KOPT-K1 (cell line): Measurements from ENCODE around the gene HID1.
"Not testable (repeated sequence)": the region's sequence is repeated elsewhere in the genome, so short reads cannot be mapped to it uniquely, and the experiment has no call there.

Experiments used
- H3K27ac ChIP-seq: fragments of 200-600 bp; sonication (generic); 2 replicates; pipeline ENCODE4 v1.5.1; 2016; ENCODE audit warnings: antibody characterized with exemption, mild to moderate bottlenecking, low read depth, low read length; ENCODE audit not compliant: poor library complexity, severe bottlenecking
- H3K36me3 ChIP-seq: fragments of 200-600 bp; sonication (generic); 2 replicates; pipeline ENCODE4 v1.5.1; 2017; ENCODE audit warnings: antibody characterized with exemption, mild to moderate bottlenecking, low read length, moderate library complexity; ENCODE audit not compliant: insufficient read depth
- H3K9me3 ChIP-seq: fragments of 200-600 bp; sonication (generic); 2 replicates; pipeline ENCODE4 v1.5.1; 2017; ENCODE audit warnings: antibody characterized with exemption, low read length, mild to moderate bottlenecking; ENCODE audit not compliant: insufficient read depth, poor library complexity, severe bottlenecking

The HID1 gene

DNA sequence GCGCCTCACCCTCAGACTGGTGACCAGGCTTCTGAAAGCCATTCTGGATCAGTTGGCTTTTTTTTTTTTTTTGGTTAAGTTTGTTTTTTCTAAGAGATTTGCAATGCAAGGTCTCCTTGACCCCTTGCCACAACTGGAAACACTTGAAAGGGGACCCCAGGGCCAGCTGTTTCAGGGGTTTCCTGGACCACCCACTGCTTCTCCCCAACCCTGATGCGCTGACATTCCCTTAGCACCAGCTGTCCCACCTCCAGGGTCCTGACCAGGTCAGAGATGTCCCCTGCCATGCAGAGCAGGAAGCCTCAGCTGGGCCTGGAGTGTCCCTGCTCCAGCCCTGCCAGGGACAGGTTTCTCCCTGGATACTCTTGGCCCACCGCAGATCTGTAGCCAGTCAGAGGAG, 31.8 kb upstream of the HID1 start:
- Histone ChIP-seq H3K36me3 (no peaks in the 10 kb centered on the region), H3K27ac (no peak overlapping the region), H3K9me3 (no peaks in the 10 kb centered on the region)

DNA sequence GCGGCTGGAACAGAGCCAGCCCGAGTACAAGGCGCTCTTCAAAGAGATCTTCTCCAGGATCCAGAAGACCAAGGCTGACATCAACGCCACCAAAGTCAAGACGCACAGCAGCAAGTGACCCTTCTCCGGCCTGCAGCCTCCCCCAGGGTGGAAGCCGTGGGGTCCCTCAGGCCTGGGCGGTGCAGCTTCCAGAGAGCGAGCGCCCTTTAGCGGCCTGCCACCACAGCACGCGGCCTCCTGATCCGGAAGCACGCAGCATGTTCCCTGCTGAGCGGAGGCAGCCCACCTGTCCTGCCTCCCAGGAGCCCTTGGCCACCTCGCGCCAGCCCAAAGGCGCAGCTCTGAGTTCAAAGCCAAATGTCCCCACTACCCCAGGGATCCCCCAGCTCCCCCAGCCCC, 31.4 kb upstream of the HID1 start:
- Histone ChIP-seq H3K27ac (no peak overlapping the region), H3K36me3 (no peaks in the 10 kb centered on the region)

DNA sequence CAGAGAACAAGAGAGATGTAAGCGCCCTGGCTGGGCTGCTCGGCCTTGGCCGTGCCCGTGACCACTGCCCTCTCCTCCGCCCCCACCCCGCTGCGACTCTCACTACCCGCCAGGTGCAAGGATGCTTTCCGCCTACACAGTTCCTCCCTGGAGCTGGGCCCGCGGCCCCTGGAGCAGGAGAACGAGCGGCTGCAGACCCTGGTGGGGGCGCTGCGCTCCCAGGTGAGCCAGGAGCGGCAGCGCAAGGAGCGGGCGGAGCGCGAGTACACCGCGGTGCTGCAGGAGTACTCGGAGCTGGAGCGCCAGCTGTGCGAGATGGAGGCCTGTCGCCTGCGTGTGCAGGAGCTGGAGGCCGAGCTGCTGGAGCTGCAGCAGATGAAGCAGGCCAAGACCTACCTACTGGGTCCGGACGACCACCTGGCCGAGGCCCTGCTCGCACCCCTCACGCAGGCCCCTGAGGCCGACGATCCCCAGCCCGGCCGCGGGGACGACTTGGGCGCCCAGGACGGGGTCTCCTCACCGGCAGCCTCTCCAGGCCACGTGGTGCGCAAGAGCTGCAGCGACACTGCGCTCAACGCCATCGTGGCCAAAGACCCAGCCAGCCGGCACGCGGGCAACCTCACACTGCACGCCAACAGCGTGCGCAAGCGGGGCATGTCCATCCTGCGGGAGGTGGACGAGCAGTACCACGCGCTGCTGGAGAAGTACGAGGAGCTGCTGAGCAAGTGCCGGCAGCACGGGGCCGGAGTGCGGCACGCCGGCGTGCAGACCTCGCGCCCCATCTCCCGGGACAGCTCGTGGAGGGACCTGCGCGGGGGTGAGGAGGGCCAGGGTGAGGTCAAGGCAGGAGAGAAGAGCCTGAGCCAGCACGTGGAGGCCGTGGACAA, 30.8 kb upstream of the HID1 start:
- H3K27ac ChIP-seq, result no peak overlapping the region
- H3K9me3 ChIP-seq, result no peaks in the 10 kb centered on the region
- no peaks in the 10 kb centered on the region for H3K36me3 ChIP-seq

More for the DNA sequence above, 31.4 kb upstream of the HID1 start:
- H3K9me3 ChIP-seq, result no peaks in the 10 kb centered on the region

DNA sequence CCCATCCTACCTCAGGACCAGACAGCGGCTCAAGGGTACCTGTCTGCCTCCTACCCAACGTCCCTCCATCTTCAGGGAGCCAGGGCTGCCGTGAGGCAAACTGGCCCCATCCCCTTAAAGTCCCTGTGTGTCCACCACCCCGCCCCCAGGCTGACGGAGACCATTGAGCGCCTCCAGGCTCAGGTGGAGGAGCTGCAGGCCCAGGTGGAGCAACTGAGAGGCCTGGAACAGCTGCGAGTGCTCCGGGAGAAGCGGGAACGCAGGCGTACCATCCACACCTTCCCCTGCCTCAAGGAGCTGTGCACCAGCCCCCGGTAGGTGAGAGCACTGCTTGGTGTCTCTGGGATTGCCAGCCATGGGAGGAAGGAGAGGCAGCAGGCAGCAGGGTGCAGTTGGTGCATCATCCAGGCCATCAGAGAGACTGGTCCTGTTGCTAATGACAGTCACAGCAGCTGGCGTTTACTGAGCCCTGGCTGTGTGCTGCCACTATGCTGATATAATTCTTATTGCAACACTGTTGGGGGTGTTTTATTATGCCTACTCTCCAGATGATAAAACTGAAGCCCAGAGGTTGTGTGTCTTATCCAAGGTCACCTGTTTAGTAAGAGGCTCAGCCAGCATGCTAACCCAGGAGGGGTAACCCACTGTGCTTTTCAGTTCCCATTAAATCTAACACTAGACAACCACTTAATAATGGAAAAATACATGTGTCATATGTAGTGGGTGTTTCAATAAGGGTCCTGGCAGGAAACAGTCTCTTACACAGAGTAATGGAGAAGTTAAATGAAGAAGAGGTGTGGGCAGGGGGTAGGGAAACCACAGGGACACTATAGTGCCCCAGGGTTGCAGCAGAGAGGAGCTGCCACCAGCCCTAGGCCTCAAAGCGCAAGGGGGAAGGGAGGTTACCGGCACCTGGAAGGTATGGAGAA, 29.6 kb upstream of the HID1 start:
- Histone ChIP-seq H3K27ac (no peak overlapping the region), H3K9me3 (no peaks in the 10 kb centered on the region), H3K36me3 (no peaks in the 10 kb centered on the region)

DNA sequence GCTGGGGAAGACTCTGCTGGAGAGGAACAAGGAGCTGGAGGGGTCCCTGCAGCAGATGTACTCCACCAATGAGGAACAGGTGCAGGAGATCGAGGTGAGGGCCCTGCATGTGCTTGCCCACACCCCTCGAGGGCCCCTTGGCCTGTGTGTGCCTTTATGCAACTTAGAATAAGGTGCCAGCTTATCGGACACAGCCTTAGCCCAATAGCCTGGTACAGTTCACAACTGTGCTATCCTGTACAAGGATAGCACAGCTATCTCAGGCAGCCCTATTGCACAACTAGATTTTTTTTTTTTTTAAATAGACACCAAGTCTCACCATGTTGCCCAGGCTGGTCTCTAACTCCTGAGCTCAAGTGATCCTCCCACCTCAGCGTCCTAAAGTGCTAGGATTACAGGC, 27.0 kb upstream of the HID1 start:
- Histone ChIP-seq H3K9me3 (no peaks in the 10 kb centered on the region), H3K27ac (no peak overlapping the region), H3K36me3 (no peaks in the 10 kb centered on the region)

DNA sequence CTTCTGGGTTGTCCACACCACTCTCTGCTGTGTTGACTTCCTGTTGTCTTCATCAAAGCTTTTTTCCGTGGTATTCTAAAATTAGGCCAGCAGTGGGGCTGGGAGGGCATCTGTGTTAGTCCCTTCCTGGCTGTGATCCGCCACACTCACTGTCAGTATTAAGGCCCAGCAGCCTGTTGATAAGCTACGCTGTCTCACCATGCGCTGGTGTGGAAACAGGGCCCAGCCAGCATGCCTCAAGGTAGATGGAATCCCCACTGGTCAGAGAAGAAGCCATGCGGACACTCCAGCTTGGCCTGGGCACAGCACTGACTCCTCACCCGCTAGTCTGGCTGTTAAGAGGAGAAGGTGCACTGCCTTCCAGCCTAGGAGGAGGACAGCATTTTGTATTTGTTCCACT, 26.2 kb upstream of the HID1 start:
- no peaks in the 10 kb centered on the region for H3K36me3 ChIP-seq
- no peak overlapping the region for H3K27ac ChIP-seq
- H3K9me3 ChIP-seq, result no peaks in the 10 kb centered on the region

DNA sequence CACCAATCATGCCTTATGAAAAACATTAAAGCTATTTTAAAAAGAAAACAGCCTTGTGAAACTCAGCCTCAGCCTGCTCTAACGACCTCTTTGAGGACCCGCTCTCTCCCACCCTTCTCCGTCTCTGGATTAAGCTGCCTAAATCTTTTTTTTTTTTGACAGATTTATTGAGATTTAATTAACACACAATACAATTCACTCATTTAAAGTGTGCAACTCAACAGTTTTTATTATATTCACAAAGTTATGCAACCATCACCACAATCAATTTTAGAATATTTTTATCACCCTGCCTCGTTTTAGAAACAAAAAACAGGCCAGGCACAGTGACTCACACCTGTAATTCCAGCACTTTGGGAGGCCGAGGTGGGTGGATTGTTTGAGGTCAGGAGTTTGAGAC, 23.3 kb upstream of the HID1 start:
- H3K36me3 ChIP-seq, result no peaks in the 10 kb centered on the region
- no peak overlapping the region for H3K27ac ChIP-seq
- no peaks in the 10 kb centered on the region for H3K9me3 ChIP-seq

DNA sequence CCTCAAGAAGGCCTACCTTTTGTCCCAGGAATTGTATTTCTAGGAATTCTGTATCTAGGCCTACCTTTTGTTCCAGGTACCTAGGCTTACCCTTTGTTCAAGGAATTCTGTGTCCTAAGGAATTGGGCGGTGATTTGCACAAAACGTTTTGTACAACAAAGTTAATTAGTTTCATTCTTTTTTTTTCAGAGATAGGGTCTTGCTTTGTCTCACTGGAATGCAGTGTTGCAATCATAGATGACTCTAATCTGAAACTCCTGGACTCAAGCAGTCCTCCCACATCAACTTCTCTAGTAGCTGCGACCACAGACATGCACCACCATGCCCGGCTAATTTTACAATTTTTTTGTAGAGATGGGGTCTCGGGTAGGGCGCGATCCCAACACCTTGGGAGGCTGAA, 21.9 kb upstream of the HID1 start:
- Histone ChIP-seq H3K36me3 (no peaks in the 10 kb centered on the region), H3K9me3 (no peaks in the 10 kb centered on the region), H3K27ac (no peak overlapping the region)

DNA sequence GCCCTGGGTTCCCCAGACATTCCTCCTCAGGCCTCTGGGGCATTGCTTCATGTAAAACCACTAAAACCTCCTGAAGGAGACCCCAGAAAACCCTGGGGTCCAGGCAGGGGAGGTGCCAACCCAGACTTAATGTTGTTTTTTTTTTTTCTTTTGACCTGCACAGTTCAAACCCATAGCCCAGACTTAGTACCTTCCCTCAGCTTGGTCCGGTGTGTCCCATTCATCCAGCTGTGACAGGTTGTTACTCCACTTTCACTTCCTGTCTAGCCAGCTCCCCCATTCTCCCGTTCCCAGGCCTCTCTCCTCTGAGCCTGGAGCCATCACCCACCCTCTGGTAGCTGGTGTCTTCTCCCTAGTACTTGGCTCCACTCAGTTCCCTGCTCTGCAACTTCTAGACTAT, 19.7 kb upstream of the HID1 start:
- Histone ChIP-seq H3K27ac (no peak overlapping the region), H3K9me3 (no peaks in the 10 kb centered on the region), H3K36me3 (no peaks in the 10 kb centered on the region)

DNA sequence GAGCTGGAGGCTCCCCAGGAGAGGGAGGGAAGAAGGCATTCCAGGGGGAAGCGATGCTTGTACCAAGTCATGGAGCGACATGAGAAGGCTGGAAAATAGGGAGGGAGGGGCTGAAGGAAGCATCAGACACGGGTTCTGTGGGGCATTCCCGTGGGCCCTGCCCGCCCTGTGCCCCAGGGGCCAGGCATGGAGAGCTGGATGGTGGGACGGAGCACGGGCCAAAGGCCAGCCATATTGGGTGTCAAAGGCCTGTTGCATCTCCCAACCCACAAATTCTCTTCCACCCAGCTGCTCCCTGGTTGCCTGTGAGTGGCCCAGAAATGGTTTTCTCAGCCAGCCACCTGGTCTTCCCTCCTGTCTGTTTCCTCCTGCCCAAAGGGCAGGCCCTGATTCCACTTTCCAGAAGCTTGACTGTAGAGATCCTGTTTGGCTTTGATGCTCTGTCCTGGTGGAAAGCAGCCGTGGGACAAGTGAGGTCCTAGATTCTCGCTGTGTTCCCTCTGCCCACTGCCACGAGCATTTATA, 18.1 kb upstream of the HID1 start:
- no peaks in the 10 kb centered on the region for H3K36me3 ChIP-seq
- no peaks in the 10 kb centered on the region for H3K9me3 ChIP-seq
- H3K27ac ChIP-seq, result no peak overlapping the region

DNA sequence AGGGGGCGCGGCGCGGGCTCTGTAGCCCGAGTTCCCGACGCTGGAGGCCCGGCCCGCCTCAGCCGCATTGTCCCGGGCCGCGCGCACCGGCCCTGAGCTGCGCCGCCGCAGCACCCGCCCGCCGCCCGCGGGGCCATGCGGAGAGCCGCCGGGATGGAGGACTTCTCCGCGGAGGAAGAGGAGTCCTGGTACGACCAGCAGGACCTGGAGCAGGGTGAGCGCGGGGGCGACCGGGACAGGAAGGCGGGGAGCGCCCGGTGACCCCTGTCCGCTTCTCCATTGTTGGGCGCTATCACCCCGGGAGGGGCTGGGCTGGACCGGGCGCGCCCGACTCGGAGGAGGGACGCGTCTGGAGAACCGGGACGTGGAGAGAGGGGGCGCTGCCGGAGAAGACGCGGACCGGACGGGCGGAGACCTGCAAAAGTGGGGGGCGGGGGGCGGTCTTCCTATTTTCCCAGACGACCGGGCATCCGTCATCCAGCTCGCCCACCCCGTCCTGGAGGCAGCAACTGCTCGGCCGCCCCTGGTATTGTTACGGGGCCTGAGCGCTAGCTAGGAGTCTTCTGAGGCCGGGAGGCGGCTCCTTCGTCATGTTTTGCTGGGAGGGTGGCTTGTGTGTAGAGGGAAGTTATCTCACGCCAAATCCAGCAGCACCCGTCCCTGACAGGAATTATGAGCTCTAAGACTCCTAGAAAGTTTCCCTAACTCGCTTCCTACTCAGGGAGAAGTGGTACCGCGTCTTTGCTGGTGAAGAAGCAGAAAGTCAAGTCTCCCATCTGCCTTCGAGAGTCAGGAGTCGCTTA, 15.6 kb upstream of the HID1 start:
- no peaks in the 10 kb centered on the region for H3K9me3 ChIP-seq
- H3K27ac ChIP-seq, result no peak overlapping the region

DNA sequence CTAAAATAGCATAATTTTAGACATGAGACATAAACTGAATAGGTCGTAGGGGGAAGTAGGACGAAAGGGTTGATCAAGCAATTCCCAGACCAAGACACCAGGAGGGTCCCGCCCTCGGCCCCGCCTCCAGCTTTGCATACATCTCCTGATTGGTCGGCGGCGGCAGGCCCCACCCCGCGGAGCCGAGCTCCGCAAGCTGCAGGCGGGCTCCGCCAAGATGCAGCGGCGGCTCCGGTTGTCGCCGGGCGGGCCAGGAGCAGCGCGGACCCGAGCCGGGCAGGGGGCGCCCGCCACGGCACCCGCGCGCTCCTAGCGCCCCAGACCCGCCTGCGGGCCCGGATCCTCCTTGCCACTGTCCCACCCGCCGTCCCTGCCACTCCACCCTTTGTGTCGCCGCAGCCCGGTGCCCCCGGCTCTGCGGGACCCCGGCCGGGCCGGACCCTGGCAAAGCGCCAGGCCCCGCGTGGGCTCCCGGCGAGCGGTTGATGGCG, 14.9 kb upstream of the HID1 start, which contains the start of gene CDR2L:
Gene CDR2L (plus strand): TSS at position 215 of the 491 bp plus-strand sequence. CDS start 412 bp downstream, outside the sequence.
- H3K36me3 ChIP-seq, result no peaks in the 10 kb centered on the region
- no peaks in the 10 kb centered on the region for H3K9me3 ChIP-seq
- no peak within 1 kb of the TSS for H3K27ac ChIP-seq

More for the DNA sequence above, 15.6 kb upstream of the HID1 start:
- no peaks in the 10 kb centered on the region for H3K36me3 ChIP-seq

DNA sequence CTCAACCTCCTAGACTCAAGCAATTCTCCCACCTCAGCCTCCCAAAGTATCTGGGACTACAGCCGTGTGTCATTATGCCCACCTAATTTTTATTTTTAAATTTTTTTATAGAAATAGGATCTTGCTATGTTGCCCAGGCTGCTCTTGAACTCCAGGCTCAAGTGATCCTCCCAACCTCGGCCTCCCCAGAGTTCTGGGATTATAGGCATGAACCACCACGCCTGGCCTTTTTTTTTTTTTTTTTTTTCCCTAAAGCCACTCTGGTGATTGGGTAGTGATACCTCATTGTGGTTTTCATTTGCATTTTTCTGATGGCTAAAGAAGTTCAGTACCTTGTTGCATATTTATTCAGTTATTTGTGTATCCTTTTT, 13.6 kb upstream of the HID1 start:
- no peak overlapping the region for H3K27ac ChIP-seq
- H3K36me3 ChIP-seq, result no peaks in the 10 kb centered on the region
- H3K9me3 ChIP-seq, result no peaks in the 10 kb centered on the region

DNA sequence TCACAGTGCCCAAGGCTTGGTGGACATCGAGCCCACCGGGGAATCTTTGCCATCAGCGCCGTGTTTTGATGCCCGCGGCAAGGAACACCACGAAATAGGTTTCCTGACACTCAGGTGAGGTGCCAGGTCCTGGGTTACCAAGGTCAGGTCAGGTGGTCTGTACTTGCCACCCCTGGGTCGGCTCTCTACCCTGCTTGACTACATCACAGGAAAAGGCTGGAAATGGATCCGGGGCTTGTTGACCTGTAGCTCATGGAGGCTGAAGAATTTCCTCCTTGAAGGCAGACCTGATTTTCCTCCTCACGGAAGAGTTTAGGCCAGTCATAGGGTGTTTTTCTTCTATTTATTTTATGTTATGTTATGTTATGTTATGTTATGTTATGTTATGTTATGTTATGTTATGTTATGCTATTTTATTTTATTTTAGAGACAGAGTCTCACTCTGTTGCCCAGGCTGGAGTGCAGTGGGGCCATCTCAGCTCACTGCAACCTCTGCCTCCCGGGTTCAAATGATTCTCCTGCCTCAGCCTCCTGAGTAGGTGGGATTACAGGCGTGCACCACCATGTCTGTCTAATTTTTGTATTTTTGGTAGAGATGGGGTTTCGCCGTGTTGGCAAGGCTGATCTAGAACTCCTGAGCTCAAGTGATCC, 10.2 kb upstream of the HID1 start:
- not testable (repeated sequence) for H3K9me3 ChIP-seq, H3K36me3 ChIP-seq, H3K27ac ChIP-seq
